Breast epithelium (tissue), 3 donors: Measurements from ENCODE around the gene MEIKIN.

Experiments used
- POLR2A ChIP-seq: fragments of 450-650 bp; IDR thresholded peaks from one replicate; pipeline ENCODE4 v1.6.1; 2016; ENCODE audit warnings: antibody characterized with exemption, mild to moderate bottlenecking, moderate library complexity
- POLR2AphosphoS5 ChIP-seq, 3 donors: sonication (generic); formaldehyde crosslinking; IDR thresholded peaks; one replicate each; pipeline ENCODE4 v1.6.1; 2017; ENCODE audit warnings: antibody characterized with exemption in 3 of 3

GRCh38 chr5:131786036-131786435, 159.4 kb downstream of the MEIKIN start:
- TF ChIP-seq POLR2AphosphoS5 (IDR thresholded peaks at IDR 0.05) (no peak), POLR2A (no peak)
